CD4-positive, alpha-beta T cell treated with Interleukin-15 for 4 hours (primary cell): Measurements from ENCODE around the gene BCL2L12.
"Not testable (repeated sequence)": the region's sequence is repeated elsewhere in the genome, so short reads cannot be mapped to it uniquely, and the experiment has no call there.

Source experiments
- DNase-seq: peaks from one replicate; pipeline ENCODE4 v3.0.0-alpha.2; 2020; ENCODE audit warnings: low spot score

Gene BCL2L12

DNA sequence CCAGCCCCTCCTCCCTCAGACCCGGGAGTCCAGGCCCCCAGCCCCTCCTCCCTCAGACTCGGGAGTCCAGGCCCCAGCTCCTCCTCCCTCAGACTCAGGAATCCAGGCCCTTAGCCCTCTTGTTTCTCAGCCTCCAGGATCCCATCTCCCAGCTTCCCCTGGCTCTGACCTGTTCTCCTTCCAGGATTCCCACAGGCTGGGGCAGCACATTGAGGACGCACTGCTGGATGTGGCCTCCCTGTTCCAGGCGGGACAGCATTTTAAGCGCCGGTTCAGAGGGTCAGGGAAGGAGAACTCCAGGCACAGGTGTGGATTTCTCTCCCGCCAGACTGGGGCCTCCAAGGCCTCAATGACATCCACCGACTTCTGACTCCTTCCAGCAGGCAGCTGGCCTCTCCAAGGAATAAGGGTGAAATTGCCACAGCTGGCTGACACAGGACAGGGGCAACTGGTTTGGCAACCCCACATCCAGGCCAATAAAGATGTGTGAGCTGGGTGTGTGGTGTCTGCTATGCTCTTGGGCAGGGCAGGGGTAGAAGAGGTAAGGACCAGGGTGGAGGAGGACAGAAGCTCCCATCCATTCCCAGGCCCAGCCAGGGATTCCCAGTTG lies 47.6 kb downstream of the BCL2L12 start:
- no peak for DNase-seq

DNA sequence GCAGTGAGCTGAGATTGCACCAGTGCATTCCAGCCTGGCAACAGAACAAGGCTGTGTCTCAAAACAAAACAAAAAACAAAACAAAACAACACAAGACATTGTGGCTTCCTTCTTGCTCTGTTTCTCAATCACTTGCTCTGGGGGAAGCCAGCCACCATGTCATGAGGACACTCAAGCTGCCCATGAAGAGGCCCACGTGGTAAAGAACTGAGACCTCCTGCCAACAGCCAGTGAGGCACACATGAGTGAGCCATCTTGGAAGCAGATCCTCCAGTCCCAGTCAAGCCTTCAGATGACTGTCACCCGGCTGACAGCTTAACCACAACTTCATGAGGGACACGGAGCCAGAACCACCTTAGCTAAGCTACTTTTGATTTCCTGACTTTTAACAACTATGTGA lies 50.4 kb downstream of the BCL2L12 start:
- DNase-seq, result no peak

DNA sequence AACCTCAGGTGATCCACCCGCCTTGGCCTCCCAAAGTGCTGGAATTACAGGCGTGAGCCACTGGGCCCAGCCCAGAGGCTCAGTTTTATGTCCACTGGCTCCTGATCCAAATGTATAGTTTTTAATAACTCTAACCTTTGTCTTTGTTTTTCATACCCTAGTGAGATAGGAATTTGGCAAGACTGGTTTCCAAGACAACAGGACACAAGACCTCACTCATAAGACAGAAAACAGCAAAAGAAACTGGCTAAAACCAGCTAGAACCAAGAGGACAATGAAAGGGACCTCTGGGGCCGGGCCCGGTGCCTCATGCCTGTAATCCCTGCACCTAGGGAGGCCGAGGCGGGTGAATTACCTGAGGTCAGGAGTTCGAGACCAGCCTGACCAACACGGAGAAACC lies 52.8 kb downstream of the BCL2L12 start:
- DNase-seq, result no peak

DNA sequence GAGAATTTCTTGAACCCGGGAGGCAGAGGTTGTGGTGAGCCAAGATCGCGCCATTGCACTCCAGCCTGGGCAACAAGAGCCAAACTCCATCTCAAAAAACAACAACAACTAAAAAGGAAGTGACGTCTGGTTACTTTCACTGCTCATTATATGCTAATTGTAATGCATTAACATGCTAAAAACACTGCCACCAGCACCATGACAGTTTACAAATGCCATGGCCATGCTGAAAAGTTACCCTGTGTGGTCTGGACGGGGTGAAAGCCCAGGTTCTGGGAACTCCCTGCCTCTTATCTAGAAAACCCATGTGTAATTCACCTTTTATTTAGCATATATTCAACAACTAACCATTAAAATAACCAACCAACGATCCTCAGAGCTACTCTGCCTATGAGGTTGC lies 53.3 kb downstream of the BCL2L12 start:
- no peak for DNase-seq

DNA sequence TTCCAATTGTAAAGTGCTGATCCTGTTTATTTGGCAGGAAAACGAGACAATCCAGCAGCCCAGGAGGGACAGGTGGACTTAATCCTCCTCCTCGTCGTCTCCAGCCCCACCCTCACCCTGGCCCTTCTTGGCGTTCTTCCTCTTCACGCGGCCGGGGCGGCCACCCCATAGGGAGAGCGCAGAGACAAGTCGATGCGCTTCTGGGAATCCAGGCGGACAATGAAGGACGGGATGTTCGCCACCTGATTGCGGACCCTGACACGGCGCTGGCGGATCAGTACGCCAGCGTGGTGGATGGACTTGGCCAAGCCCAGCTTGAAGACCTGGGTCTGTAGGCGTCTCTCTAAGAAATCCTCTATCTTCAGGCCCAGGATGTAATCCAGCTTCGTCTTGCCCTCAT lies 53.7 kb downstream of the BCL2L12 start:
- DNase-seq, result not testable (repeated sequence)
